ENCODE results near the gene CTAGE8.
"Not testable (repeated sequence)": the region's sequence is repeated elsewhere in the genome, so short reads cannot be mapped to it uniquely, and the experiment has no call there.

Gene CTAGE8

GRCh38 chr7:144269188-144269587 is at the start of gene CTAGE8:
Gene CTAGE8, minus strand, starts transcription at chr7:144269288. Its CDS starts 38 bp downstream, at chr7:144269250.
- not testable (repeated sequence) for DNase-seq

DNA sequence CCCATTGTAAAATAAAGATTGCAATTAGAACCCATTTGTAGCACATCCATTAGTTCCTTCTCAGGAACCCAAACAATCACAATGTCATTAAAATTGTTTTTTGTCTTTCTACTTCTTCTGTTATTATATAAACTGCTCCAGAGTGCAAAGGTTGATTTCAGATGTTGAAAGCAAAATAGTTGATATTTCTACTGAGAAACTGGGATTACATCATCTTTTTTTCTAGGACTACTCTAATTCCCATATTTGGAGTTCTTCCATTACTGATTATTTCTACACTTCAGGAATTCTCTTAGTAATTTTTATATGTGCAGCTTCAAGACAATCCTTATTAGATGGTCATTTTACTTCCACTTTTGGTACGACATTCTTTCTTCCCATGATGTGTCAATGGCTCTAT is 48.4 kb upstream of the CTAGE8 start:
- not testable (repeated sequence) for DNase-seq

DNA sequence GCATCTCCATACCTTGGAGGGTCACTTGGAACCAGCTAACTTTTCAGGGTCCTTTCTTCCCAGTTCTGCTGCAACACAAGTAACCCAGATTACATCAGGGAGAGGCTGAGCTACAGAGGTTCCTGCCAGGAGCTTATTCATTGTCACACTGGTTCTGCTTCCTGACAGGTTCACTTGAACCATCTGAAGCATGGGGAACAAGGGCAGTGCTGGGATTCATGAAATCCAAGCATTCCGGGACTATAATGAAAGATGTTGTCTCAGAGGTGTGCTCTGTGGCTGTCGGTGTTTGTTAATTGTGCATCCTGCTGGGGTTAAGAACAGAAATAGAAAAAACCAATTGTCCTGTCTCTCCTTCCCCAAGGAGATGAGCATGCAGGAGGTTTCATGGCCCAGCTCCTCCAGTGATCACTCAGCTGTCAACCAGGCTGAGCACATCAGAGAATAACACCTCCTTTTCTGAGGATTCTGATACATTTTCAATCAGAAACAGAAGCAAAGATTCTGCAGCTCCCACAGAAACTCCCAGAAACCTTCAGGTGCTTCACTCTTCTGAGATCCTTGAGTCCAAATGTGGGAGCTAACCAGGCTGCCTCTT is 42.9 kb upstream of the CTAGE8 start, which contains the start of gene OR2A1:
Gene OR2A1, plus strand, starts transcription at position 548 of the 598 bp plus-strand sequence. CDS start 5,706 bp downstream, outside the sequence.
- not testable (repeated sequence) for DNase-seq

- DNase-seq = not testable (repeated sequence)
These were observed 42.1 kb upstream of the CTAGE8 start for GRCh38 chr7:144311218-144311617.

DNA sequence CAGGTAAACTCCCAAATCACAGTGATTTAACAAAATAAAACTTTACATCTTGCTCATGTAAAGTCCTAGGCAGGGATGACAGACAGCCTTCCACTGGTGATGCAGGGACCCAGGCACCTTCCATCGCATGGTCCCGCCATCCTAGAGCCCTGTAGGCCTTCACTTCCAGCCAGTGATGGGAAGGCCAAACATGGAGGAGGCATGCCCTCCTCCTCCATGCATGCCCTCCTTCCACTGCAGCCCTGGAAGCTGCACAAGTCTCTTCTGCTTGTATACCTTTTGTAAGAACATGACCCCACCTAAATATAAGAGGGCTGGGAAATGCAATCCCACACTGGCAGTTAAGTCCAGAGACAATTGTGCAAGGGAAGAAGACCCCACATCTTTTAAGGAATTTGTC is 40.6 kb upstream of the CTAGE8 start:
- DNase-seq = not testable (repeated sequence)

GRCh38 chr7:144305156-144305555 is 36.1 kb upstream of the CTAGE8 start:
- not testable (repeated sequence) for DNase-seq

DNA sequence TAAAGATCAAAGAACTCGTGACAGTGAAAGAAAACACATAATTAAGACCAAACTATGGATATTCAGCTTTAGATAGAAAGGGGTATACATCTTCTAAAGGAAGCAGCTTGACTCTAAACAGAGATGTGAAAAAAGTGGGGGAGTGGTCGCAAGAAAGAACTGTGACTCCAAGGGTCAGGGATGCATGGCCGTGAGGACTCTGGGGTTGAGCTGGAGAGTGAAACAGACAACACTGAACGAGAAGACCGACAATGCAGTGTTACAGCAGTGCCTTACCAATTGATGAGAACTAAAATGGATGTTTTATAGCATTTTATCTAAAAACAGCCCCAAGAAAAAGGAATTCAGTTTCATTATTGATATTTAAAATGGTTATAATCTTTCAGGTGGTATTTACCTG is 34.5 kb upstream of the CTAGE8 start:
- not testable (repeated sequence) for DNase-seq

DNA sequence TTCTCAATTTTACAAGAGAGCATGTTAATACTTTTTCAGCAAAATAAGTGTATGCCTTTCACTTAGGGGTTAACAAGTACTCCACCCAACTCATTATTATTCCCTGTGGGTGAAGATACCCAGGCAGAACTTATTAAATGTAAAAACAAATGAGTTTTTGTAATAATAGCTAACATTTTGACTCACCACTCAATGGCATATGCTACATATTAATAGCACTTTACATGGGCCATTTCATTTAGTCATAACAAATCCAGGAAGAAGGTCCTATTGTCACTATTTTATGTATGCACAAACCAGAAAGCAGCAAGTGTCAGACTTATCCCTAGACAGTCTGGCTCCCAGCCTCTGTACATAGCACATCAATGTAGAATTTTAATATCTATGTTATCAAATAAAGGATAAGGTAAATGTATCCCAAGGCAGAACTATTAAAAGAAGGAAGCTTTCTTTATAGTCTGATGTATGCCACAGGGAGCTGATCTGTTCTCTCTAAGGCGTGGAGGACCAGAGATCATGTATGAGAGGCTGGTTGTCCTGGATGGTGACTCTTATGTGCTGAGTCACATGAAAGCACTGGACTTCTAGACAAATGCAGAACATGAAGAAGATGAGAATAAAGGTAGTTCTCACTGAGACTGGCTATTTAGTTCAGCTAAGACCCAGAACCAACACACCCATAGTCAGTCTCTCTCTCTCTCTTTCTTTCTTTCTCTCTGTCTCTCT is 33.7 kb upstream of the CTAGE8 start:
- not testable (repeated sequence) for DNase-seq

- not testable (repeated sequence) for DNase-seq
These were observed 24.9 kb upstream of the CTAGE8 start for GRCh38 chr7:144293794-144294499.

GRCh38 chr7:144292384-144293161 is 23.5 kb upstream of the CTAGE8 start:
- not testable (repeated sequence) for DNase-seq

GRCh38 chr7:144291607-144292006 is 22.5 kb upstream of the CTAGE8 start:
- not testable (repeated sequence) for DNase-seq

GRCh38 chr7:144287171-144287784 is 18.2 kb upstream of the CTAGE8 start:
- not testable (repeated sequence) for DNase-seq

GRCh38 chr7:144283716-144284115 is 14.6 kb upstream of the CTAGE8 start:
- DNase-seq = not testable (repeated sequence)

GRCh38 chr7:144282490-144282889 is 13.4 kb upstream of the CTAGE8 start:
- not testable (repeated sequence) for DNase-seq

DNA sequence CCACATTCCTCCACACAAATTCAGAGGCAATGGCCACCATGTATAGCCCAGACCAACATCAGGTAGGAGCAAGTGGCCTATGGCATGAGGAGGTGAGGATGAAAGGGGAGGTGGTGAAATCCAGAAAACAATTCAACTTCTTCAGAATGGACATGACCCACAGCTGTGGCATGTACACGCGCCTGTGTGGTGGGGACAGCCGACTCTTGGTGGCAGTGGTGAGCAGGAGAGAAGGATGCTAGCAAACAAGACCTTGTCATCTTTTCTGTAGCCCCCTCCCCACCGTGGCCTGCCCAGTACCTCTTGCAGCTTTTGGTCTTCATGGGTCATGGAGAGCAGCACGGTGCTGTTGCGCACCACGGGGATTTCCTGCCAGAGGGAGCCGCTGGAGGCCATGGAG is 12.9 kb upstream of the CTAGE8 start:
- not testable (repeated sequence) for DNase-seq

- DNase-seq = not testable (repeated sequence)
These were observed 10.9 kb upstream of the CTAGE8 start for GRCh38 chr7:144280010-144280409.

GRCh38 chr7:144275281-144275680 is 6.2 kb upstream of the CTAGE8 start:
- DNase-seq = not testable (repeated sequence)

- not testable (repeated sequence) for DNase-seq
These were observed 4.4 kb downstream of the CTAGE8 start, which contains the start of gene OR2A7 for GRCh38 chr7:144264692-144265091. Gene OR2A7, minus strand, starts transcription at chr7:144264792. Its CDS starts 5,164 bp downstream, at chr7:144259628.

GRCh38 chr7:144262128-144262527 is 7.0 kb downstream of the CTAGE8 start:
- DNase-seq = not testable (repeated sequence)

DNA sequence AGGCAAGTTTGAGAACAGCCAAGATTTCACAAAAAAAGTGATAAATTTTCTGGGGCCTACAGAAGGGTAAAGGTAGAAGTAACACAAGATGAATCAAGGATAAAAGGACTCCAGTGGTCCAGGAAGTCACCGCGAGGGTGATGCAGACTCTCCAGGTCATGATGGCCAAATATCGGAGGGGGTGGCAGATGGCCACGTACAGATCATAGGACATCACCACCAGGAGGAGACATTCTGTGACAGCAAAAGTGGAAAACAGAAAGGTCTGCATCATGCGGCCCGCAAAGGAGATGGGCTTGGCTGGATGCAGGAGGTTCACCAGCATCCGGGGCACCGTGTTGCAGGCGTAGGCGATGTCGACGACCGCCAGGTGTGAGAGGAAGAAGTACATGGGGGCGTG is 10.0 kb downstream of the CTAGE8 start:
- not testable (repeated sequence) for DNase-seq

- no peak for DNase-seq
These were observed 13.0 kb downstream of the CTAGE8 start for GRCh38 chr7:144256112-144256511.

GRCh38 chr7:144255471-144255897 is 13.6 kb downstream of the CTAGE8 start:
- DNase-seq = no peak

All from NCI-H1105 (cell line).